Activated T-helper 2 cell treated with anti-CD3 and anti-CD28 coated beads, Interferon-gamma antibody, Interleukin-2, Interleukin-4, amounts not matched to agents 10 μg/mL and 5 μg/mL and 100 μg/mL, durations not matched to agents 14 hours and 24 hours and 36 hours (primary cell): ENCODE data around the gene LIMK1. TPM values are rescaled to one million over a fixed set of nuclear protein-coding genes. Genes with fewer than 3 reads are reported as not detected.

Experiments
- DNase-seq: peaks from one replicate; pipeline ENCODE4 v3.0.0; 2021; ENCODE audit warnings: low spot score
- H3K27ac Mint-ChIP-seq: one replicate; pipeline ENCODE4 v1.8.0; 2021; ENCODE audit warnings: mixed read lengths
- H3K27me3 Mint-ChIP-seq: one replicate; pipeline ENCODE4 v1.8.0; 2021; ENCODE audit warnings: low read depth, mixed read lengths
- H3K36me3 Mint-ChIP-seq: one replicate; pipeline ENCODE4 v1.8.0; 2021; ENCODE audit warnings: low read depth, mixed read lengths
- H3K4me1 Mint-ChIP-seq: one replicate; pipeline ENCODE4 v1.8.0; 2021; ENCODE audit warnings: low read depth, mixed read lengths
- H3K4me3 Mint-ChIP-seq: one replicate; pipeline ENCODE4 v1.8.0; 2021; ENCODE audit warnings: low read depth, mild to moderate bottlenecking, moderate library complexity, mixed read lengths
- H3K9me3 Mint-ChIP-seq: one replicate; pipeline ENCODE4 v1.8.0; 2021; ENCODE audit warnings: mixed read lengths
- intact Hi-C: fragments of 100-400 bp; cut with micrococcal nuclease; formaldehyde crosslinking; loops from one replicate; pipeline ENCODE4 v1.15.1; 2023
- total RNA-seq: library from RNA; stranded (reverse); gene quantifications from 2 replicates; pipeline ENCODE4 v1.2.3, GENCODE V29; 2022

LIMK1 gene
- total RNA-seq, 1 donor from 2014 or later: 34.4 TPM

- no peak overlapping the region for H3K4me3 Mint-ChIP-seq
- H3K36me3 Mint-ChIP-seq: no peaks in the 10 kb centered on the region
- H3K27ac Mint-ChIP-seq: no peak overlapping the region
- no peaks in the 10 kb centered on the region for H3K9me3 Mint-ChIP-seq
- peaks cover 15% of the 10 kb centered on the region for H3K27me3 Mint-ChIP-seq
- intact Hi-C loops: no loop called here
- no peak for DNase-seq
- H3K4me1 Mint-ChIP-seq: no peaks in the 10 kb centered on the region
Observed at GRCh38 chr7:74074770-74075169, 8.8 kb upstream of the LIMK1 start.

- Mint-ChIP-seq H3K36me3 (no peaks in the 10 kb centered on the region), H3K4me1 (peaks cover 2% of the 10 kb centered on the region), H3K9me3 (no peaks in the 10 kb centered on the region), H3K27me3 (peaks cover 15% of the 10 kb centered on the region), H3K27ac (no peak overlapping the region), H3K4me3 (no peak overlapping the region)
- DNase-seq: no peak
- intact Hi-C loops: no loop called here
Observed at GRCh38 chr7:74078461-74078860, 5.1 kb upstream of the LIMK1 start.

- DNase-seq: no peak
- Mint-ChIP-seq H3K36me3 (peaks cover 11% of the 10 kb centered on the region), H3K27me3 (peaks cover 6% of the 10 kb centered on the region), H3K27ac (no peak overlapping the region), H3K9me3 (no peaks in the 10 kb centered on the region), H3K4me3 (no peak overlapping the region), H3K4me1 (peaks cover 9% of the 10 kb centered on the region)
- intact Hi-C loops: loop anchor here (1.0 to 2.0 kb wide), 2 partner anchors 92 to 344 kb away; partner anchors contain the start of genes ABHD11 and EIF4H
Observed at GRCh38 chr7:74082770-74083116, 861 bp upstream of the LIMK1 start.

- Mint-ChIP-seq H3K27me3 (peaks cover under 1% of the 10 kb centered on the region), H3K27ac (peak overlapping the region; percentile 84), H3K36me3 (peaks cover 22% of the 10 kb centered on the region), H3K9me3 (no peaks in the 10 kb centered on the region), H3K4me1 (peaks cover 9% of the 10 kb centered on the region), H3K4me3 (peak overlapping the region; percentile 87)
- no peak for DNase-seq
- intact Hi-C loops: loop anchor here (1.0 to 2.0 kb wide), 3 partner anchors 10 to 345 kb away; partner anchors contain the start of genes ABHD11 and EIF4H
Observed at GRCh38 chr7:74083928-74084721, 521 bp downstream of the LIMK1 start.

- Mint-ChIP-seq H3K4me3 (peak overlapping the region; percentile 87), H3K27ac (peak overlapping the region; percentile 84), H3K27me3 (no peaks in the 10 kb centered on the region), H3K4me1 (peaks cover 9% of the 10 kb centered on the region), H3K36me3 (peaks cover 27% of the 10 kb centered on the region), H3K9me3 (no peaks in the 10 kb centered on the region)
- no peak for DNase-seq
- intact Hi-C loops: loop anchor here (1.0 kb wide), 1 partner anchor 9 kb away; no protein-coding TSS in a partner anchor
Observed at GRCh38 chr7:74084722-74085578, 1.3 kb downstream of the LIMK1 start.

- peaks cover 9% of the 10 kb centered on the region for H3K4me1 Mint-ChIP-seq
- no peak for DNase-seq
- no peak overlapping the region for H3K4me3 Mint-ChIP-seq
- H3K27me3 Mint-ChIP-seq: no peaks in the 10 kb centered on the region
- H3K27ac Mint-ChIP-seq: no peak overlapping the region
- H3K36me3 Mint-ChIP-seq: peaks cover 27% of the 10 kb centered on the region
- intact Hi-C loops: no loop called here
- H3K9me3 Mint-ChIP-seq: no peaks in the 10 kb centered on the region
Observed at GRCh38 chr7:74087791-74088453, 4.3 kb downstream of the LIMK1 start.

- Mint-ChIP-seq H3K36me3 (peaks cover 23% of the 10 kb centered on the region), H3K27ac (peak overlapping the region; percentile 38), H3K4me1 (peaks cover 15% of the 10 kb centered on the region), H3K4me3 (no peak overlapping the region), H3K27me3 (no peaks in the 10 kb centered on the region), H3K9me3 (no peaks in the 10 kb centered on the region)
- intact Hi-C loops: no loop called here
- no peak for DNase-seq
Observed at GRCh38 chr7:74092321-74092963, 8.8 kb downstream of the LIMK1 start.

- Mint-ChIP-seq H3K9me3 (no peaks in the 10 kb centered on the region), H3K36me3 (peaks cover 26% of the 10 kb centered on the region), H3K4me3 (no peak overlapping the region), H3K27ac (peak overlapping the region; percentile 38), H3K27me3 (no peaks in the 10 kb centered on the region), H3K4me1 (peaks cover 15% of the 10 kb centered on the region)
- intact Hi-C loops: no loop called here
- no peak for DNase-seq
Observed at GRCh38 chr7:74092964-74093471, 9.4 kb downstream of the LIMK1 start.

GRCh38 chr7:74093671-74094223 lies 10.1 kb downstream of the LIMK1 start:
- Mint-ChIP-seq H3K36me3 (peaks cover 26% of the 10 kb centered on the region), H3K4me3 (peak overlapping the region; percentile 81), H3K27me3 (no peaks in the 10 kb centered on the region), H3K9me3 (no peaks in the 10 kb centered on the region), H3K27ac (peak overlapping the region; percentile 96), H3K4me1 (peaks cover 15% of the 10 kb centered on the region)
- intact Hi-C loops: loop anchor here (1.0 kb wide), 1 partner anchor 9 kb away; no protein-coding TSS in a partner anchor
- DNase-seq: no peak

- peak; percentile 65 for DNase-seq
- Mint-ChIP-seq H3K4me3 (peak overlapping the region; percentile 81), H3K9me3 (no peaks in the 10 kb centered on the region), H3K4me1 (peaks cover 15% of the 10 kb centered on the region), H3K36me3 (peaks cover 22% of the 10 kb centered on the region), H3K27me3 (no peaks in the 10 kb centered on the region), H3K27ac (peak overlapping the region; percentile 96)
- intact Hi-C loops: loop anchor here (1.0 kb wide), 1 partner anchor 10 kb away; no protein-coding TSS in a partner anchor
Observed at GRCh38 chr7:74094224-74095101, 10.9 kb downstream of the LIMK1 start.

- no peak for DNase-seq
- Mint-ChIP-seq H3K36me3 (peaks cover 22% of the 10 kb centered on the region), H3K4me3 (peak overlapping the region; percentile 81), H3K4me1 (peaks cover 15% of the 10 kb centered on the region), H3K27ac (peak overlapping the region; percentile 96), H3K9me3 (no peaks in the 10 kb centered on the region), H3K27me3 (no peaks in the 10 kb centered on the region)
- intact Hi-C loops: no loop called here
Observed at GRCh38 chr7:74095135-74095534, 11.5 kb downstream of the LIMK1 start.
